ENCODE data around the gene ZBTB20.

ZBTB20 gene

DNA sequence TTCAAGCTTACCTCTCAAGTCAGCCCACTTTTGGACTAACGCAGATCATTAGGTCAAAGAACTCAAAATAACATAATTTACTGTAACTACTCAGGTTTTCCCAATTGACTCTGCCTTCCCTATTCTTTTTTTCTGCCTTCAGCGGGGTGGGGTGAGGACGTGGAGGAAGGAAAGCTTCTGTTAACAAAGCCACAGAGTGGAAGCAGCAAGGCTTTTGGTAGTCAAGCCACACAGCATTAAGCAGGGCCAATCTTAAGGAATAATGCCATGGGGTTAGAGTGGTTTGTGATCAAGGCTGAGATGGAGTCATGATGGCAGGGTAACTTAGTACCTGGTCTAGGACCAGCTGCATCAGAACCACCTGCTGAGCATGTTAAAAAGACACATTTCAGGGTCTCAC, 575.7 kb downstream of the ZBTB20 start:
- H3K4me1 Mint-ChIP-seq (ENCODE audit: low read depth): peaks cover 2% of the 10 kb centered on the region
- no peaks in the 10 kb centered on the region for H3K27me3 Mint-ChIP-seq (ENCODE audit: low read depth)
- no peak overlapping the region for H3K4me3 Mint-ChIP-seq
- no peak for DNase-seq (ENCODE audit: low spot score)
- no peaks in the 10 kb centered on the region for H3K36me3 Mint-ChIP-seq (ENCODE audit: low read depth)
- no peak overlapping the region for H3K27ac Mint-ChIP-seq
- no peaks in the 10 kb centered on the region for H3K9me3 Mint-ChIP-seq

DNA sequence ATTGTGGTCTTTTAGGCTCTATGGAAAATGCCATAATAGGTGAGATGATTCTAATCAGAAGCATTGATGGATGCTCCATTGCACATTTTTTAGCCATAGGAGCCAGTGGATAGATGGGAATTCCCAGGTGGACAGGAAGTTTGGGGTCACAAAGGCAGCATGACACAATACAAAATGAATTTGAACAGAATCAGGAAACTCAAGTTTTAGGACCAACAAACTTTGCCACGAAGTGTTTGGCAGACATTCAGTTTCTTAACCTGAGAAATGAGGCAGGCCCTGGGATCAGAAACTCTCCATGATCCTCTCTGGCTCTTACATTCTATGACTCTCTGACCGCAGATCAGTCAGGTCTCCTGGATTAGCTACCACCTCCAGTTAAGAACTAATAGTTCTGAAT, 577.9 kb downstream of the ZBTB20 start:
- Mint-ChIP-seq H3K36me3 (ENCODE audit: low read depth) (no peaks in the 10 kb centered on the region), H3K27me3 (ENCODE audit: low read depth) (no peaks in the 10 kb centered on the region), H3K9me3 (no peaks in the 10 kb centered on the region), H3K4me1 (ENCODE audit: low read depth) (peaks cover 2% of the 10 kb centered on the region), H3K27ac (no peak overlapping the region), H3K4me3 (no peak overlapping the region)
- DNase-seq (ENCODE audit: low spot score): no peak

DNA sequence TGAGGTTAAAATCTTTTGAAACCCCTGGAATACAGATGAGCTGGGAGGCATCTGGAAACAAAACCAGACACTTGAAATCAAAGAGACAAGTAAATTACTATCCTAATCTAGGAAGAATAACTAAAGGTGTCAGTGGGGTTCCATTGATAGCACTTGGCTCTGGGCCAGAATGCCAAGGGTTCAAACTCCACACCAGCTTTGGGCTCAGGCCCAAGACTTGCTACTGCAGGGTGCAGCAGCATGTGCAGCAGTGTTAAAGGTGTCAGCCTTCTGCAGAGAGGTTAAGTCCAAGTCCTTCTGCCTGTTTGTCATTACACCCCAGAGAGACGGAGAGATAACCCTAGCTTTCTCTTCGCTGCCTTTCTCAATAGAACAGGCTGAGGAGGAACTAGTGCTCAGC, 579.3 kb downstream of the ZBTB20 start:
- Mint-ChIP-seq H3K36me3 (ENCODE audit: low read depth) (no peaks in the 10 kb centered on the region), H3K4me3 (no peak overlapping the region), H3K27ac (no peak overlapping the region), H3K27me3 (ENCODE audit: low read depth) (no peaks in the 10 kb centered on the region), H3K4me1 (ENCODE audit: low read depth) (peaks cover 2% of the 10 kb centered on the region), H3K9me3 (no peaks in the 10 kb centered on the region)
- DNase-seq (ENCODE audit: low spot score): no peak

DNA sequence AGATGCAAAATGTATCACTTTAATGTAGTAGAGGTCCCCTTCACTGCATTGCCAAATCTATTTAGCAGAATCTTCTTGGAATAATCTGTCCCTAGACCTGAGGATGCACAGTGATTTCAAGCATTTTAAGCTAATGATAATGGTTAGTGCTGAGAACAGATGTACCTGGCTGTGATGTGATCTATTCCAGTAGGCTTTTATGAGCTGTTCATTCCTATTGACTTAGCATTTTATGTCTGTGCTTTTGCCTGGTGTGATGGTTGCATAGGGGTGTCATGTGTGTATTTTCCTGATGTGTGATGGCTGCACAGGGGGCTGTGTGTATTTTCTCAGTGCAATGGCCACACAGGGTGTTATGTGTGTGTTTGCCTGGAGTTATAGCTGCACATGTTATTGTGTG, 580.3 kb downstream of the ZBTB20 start:
- peaks cover 2% of the 10 kb centered on the region for H3K4me1 Mint-ChIP-seq (ENCODE audit: low read depth)
- H3K9me3 Mint-ChIP-seq: no peaks in the 10 kb centered on the region
- H3K27me3 Mint-ChIP-seq (ENCODE audit: low read depth): no peaks in the 10 kb centered on the region
- H3K36me3 Mint-ChIP-seq (ENCODE audit: low read depth): no peaks in the 10 kb centered on the region
- no peak for DNase-seq (ENCODE audit: low spot score)
- no peak overlapping the region for H3K27ac Mint-ChIP-seq
- H3K4me3 Mint-ChIP-seq: no peak overlapping the region

DNA sequence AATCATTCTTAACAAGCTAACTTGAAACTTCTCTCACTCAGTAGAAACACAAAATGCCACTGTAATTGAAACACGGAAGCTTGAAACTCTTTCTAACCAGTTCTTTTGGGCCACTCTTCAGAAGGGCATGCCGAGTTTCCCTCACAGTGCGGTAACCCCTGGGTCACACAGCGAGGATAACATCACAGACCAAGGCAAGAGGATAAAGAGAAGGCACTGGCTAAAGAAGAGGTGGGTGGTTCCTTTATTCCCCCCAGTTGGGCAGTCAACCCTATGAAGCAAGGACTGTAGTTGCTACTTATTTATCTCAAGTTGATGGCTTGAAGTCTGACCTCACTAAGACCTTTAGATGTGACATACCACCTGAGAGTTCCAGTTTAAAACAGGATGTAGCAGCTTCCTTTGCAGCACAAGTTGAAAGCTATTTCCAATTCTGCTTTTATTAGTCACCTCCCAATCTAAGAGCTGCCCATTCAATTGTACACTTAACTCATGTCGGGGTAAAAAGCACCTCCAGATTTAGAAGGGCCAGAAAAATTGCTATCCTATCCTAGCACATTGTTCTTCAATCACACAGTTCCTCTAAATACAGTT, 580.8 kb downstream of the ZBTB20 start:
- H3K27me3 Mint-ChIP-seq (ENCODE audit: low read depth): no peaks in the 10 kb centered on the region
- H3K4me1 Mint-ChIP-seq (ENCODE audit: low read depth): peaks cover 2% of the 10 kb centered on the region
- no peak overlapping the region for H3K4me3 Mint-ChIP-seq
- no peak for DNase-seq (ENCODE audit: low spot score)
- H3K27ac Mint-ChIP-seq: no peak overlapping the region
- H3K36me3 Mint-ChIP-seq (ENCODE audit: low read depth): no peaks in the 10 kb centered on the region
- H3K9me3 Mint-ChIP-seq: no peaks in the 10 kb centered on the region

DNA sequence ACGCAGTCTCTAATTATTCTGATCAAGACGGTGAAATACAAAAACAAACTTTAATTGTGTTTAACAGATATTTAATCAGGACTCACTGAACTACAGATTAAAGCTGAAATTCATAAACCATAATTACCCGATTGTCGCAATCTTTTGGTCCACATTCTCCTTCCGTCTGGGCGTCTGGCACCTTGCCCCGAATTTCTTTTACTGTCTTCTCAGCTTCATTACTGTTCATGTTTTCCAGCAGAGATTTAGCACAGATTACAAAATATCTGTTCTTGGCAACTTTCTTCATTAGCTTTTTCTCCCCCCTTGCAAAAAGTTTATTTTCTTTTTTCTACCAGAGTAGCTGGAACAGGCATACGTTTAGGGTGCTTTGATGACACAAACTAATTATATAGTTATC, 581.9 kb downstream of the ZBTB20 start:
- H3K4me3 Mint-ChIP-seq: no peak overlapping the region
- H3K4me1 Mint-ChIP-seq (ENCODE audit: low read depth): peaks cover 2% of the 10 kb centered on the region
- H3K27me3 Mint-ChIP-seq (ENCODE audit: low read depth): no peaks in the 10 kb centered on the region
- DNase-seq (ENCODE audit: low spot score): no peak
- no peak overlapping the region for H3K27ac Mint-ChIP-seq
- no peaks in the 10 kb centered on the region for H3K36me3 Mint-ChIP-seq (ENCODE audit: low read depth)
- H3K9me3 Mint-ChIP-seq: no peaks in the 10 kb centered on the region

DNA sequence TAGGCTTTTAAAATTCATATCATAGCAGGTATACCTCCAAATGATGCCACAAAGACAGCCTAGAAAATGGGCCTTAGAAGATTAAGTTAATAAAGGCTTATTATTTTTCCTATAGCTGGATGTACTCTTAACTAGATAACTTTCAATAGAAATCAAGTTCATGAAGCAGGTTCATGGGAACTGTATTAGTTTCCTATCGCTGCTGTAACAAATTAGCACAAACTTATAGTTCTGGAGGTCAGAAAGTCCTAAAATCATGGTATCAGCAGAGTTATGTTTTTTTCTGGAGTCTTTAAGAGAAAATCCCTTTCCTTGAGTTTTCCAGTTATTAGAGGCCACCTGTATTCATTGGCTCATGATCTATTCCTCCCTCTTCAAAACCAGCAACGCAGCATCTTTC, 583.4 kb downstream of the ZBTB20 start:
- no peaks in the 10 kb centered on the region for H3K9me3 Mint-ChIP-seq
- DNase-seq (ENCODE audit: low spot score): no peak

DNA sequence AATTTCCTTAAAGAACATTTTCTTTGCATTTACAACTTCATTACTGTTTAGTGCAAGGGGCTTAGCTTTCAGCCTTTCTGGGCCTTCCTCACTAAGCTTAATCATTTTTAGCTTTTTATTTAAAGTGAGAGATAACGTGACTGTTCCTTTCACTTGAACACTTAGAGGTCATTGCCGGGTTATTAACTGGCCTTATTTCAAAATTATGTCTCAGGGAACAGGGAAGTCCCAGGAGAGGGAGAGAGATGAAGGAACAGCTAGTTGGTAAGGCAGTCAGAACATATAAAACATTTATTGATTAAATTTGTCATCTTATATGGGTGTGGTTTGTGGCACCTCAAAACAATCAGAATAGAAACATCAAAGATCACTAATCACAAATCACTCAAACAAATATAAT, 584.5 kb downstream of the ZBTB20 start:
- H3K4me1 Mint-ChIP-seq (ENCODE audit: low read depth): peaks cover 2% of the 10 kb centered on the region
- H3K4me3 Mint-ChIP-seq: no peak overlapping the region
- H3K27me3 Mint-ChIP-seq (ENCODE audit: low read depth): no peaks in the 10 kb centered on the region
- no peaks in the 10 kb centered on the region for H3K9me3 Mint-ChIP-seq
- no peak for DNase-seq (ENCODE audit: low spot score)
- H3K27ac Mint-ChIP-seq: no peak overlapping the region
- H3K36me3 Mint-ChIP-seq (ENCODE audit: low read depth): no peaks in the 10 kb centered on the region

More for the DNA sequence above, 583.4 kb downstream of the ZBTB20 start:
- no peak overlapping the region for H3K27ac Mint-ChIP-seq
- no peaks in the 10 kb centered on the region for H3K27me3 Mint-ChIP-seq (ENCODE audit: low read depth)
- H3K4me3 Mint-ChIP-seq: no peak overlapping the region
- peaks cover 2% of the 10 kb centered on the region for H3K4me1 Mint-ChIP-seq (ENCODE audit: low read depth)
- H3K36me3 Mint-ChIP-seq (ENCODE audit: low read depth): no peaks in the 10 kb centered on the region

DNA sequence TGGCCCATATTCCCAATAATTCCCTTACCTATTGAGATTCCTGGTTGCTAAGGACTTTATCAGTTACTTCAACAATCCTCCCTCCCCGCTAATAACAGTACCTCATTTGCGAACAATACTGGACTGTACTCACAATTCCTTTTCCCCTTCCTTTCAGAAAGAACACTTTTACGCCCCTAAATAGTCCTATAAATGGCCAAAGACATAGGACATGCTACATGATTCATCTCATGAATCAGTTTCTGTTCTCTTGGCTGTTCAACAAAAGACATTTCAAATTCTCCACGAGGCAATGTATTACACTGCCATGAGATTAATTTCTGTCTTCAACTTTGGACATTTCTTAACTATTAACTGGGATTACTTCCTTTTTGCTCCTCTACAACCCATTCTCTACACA, 588.8 kb downstream of the ZBTB20 start:
- H3K36me3 Mint-ChIP-seq (ENCODE audit: low read depth): no peaks in the 10 kb centered on the region
- no peaks in the 10 kb centered on the region for H3K4me1 Mint-ChIP-seq (ENCODE audit: low read depth)
- H3K4me3 Mint-ChIP-seq: no peak overlapping the region
- H3K9me3 Mint-ChIP-seq: no peaks in the 10 kb centered on the region
- no peaks in the 10 kb centered on the region for H3K27me3 Mint-ChIP-seq (ENCODE audit: low read depth)
- DNase-seq (ENCODE audit: low spot score): no peak
- H3K27ac Mint-ChIP-seq: no peak overlapping the region

DNA sequence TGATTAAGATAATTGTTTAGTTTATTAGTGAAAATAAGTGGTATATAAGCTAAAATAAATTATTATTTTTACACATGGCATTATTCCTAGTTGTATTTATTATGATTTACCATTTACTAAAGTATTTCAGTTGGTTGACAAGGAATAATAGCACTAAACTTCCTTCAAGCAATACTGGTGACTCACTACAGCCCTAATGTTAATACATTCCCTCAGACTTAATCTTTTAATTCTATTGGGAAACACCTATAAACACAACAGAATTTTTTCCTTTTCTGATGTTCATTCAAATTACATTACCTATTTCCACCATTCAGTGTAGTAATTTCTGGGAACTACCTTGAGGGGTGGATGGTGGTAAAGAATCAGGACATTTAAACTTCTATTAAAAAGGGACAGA, 589.3 kb downstream of the ZBTB20 start:
- Mint-ChIP-seq H3K27ac (no peak overlapping the region), H3K4me3 (no peak overlapping the region), H3K4me1 (ENCODE audit: low read depth) (no peaks in the 10 kb centered on the region), H3K36me3 (ENCODE audit: low read depth) (no peaks in the 10 kb centered on the region), H3K27me3 (ENCODE audit: low read depth) (no peaks in the 10 kb centered on the region), H3K9me3 (no peaks in the 10 kb centered on the region)
- DNase-seq (ENCODE audit: low spot score): no peak

DNA sequence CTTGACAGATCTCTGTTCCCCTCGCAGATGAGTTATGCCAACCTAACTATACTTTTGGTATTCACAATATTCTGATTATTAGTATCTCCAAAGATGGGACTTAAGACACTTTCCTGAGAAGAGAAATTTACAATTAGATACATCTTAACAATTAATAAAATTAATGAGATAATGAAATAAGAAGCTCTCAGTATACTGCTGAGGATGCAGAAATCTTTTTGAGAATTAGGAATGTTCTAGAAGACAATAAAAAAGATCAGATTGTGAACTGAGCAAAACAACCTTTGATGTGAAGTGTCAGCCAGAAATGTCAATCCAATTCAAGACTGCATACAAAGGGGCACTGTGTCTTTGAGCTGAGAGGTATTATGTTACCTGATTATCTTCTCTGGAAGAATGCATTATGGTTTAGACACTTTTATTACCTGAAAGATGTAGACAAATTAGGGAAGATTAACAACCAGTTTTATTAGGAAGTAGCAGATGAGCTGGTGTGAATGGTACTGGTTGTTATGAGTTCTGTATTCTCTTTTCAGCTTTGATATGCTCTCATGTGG, 590.4 kb downstream of the ZBTB20 start:
- no peak for DNase-seq (ENCODE audit: low spot score)
- H3K9me3 Mint-ChIP-seq: no peaks in the 10 kb centered on the region
- H3K4me3 Mint-ChIP-seq: no peak overlapping the region
- no peaks in the 10 kb centered on the region for H3K4me1 Mint-ChIP-seq (ENCODE audit: low read depth)
- no peaks in the 10 kb centered on the region for H3K27me3 Mint-ChIP-seq (ENCODE audit: low read depth)
- H3K27ac Mint-ChIP-seq: no peak overlapping the region
- no peaks in the 10 kb centered on the region for H3K36me3 Mint-ChIP-seq (ENCODE audit: low read depth)

DNA sequence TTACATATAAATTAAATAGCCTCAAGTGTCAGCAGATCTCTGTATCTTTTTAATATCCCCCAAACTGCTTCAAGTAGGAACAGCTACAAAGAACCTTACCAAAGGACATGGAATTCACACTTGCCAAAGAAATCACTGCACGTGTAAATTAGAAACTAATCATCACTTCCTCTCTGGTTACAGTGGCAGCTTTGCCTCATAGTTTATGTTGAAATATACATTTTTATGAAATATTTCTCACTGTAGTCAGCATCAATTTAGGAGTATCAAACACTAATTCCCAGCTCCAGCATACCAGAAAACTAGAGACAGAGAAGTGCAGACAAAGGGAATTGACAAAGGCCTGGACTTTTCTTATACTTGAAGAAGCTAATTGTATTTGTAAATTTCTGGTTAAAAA, 592.4 kb downstream of the ZBTB20 start:
- Mint-ChIP-seq H3K27me3 (ENCODE audit: low read depth) (no peaks in the 10 kb centered on the region), H3K9me3 (no peaks in the 10 kb centered on the region), H3K4me1 (ENCODE audit: low read depth) (no peaks in the 10 kb centered on the region), H3K4me3 (no peak overlapping the region), H3K36me3 (ENCODE audit: low read depth) (no peaks in the 10 kb centered on the region), H3K27ac (no peak overlapping the region)
- no peak for DNase-seq (ENCODE audit: low spot score)

DNA sequence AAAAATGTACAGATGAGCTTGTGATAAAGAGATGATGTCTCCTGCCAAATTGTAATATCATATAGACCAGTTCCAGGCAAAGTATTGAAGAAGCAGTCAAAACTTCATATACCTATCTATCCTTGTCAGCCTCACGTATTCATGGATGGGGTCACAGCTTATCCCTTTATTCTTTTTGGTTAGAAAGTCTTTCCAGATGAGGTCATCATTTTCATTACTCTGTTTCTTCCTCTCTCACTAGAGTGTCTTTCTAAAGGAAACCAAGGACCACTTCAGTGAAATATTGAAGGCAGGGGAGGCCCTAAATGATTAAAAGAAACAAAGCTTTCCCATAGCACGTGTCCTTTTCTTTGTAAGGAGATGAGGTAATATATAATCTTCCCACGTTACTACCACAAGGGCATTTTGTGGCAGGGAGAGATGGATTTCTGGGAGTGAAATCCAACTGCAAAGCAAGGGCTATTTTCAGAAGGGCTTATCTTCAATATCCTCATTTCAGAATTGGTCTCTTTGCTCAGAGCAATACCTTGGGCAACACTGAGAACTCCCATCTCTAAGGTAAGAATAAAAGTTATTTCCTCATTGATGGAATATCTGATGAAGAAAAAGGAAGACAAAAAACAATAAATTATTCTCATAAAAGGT, 593.0 kb downstream of the ZBTB20 start:
- Mint-ChIP-seq H3K27ac (no peak overlapping the region), H3K9me3 (no peaks in the 10 kb centered on the region), H3K36me3 (ENCODE audit: low read depth) (no peaks in the 10 kb centered on the region), H3K4me1 (ENCODE audit: low read depth) (no peaks in the 10 kb centered on the region), H3K27me3 (ENCODE audit: low read depth) (no peaks in the 10 kb centered on the region), H3K4me3 (no peak overlapping the region)
- no peak for DNase-seq (ENCODE audit: low spot score)

DNA sequence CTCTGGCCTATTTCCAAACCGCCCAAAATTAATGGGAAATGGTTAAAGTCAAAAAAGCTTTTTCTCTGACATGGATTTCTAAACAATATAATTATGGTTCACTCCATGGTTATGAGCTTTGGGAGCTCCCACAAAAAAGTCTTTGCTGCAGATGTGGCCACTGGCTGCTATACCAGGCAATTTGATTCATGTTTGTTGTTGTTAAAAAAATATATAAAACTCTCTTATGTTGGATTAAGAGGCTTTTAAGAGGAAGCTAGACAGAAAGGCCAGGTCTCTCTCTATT, 594.6 kb downstream of the ZBTB20 start:
- Mint-ChIP-seq H3K36me3 (ENCODE audit: low read depth) (no peaks in the 10 kb centered on the region), H3K9me3 (no peaks in the 10 kb centered on the region), H3K4me3 (no peak overlapping the region), H3K27me3 (ENCODE audit: low read depth) (no peaks in the 10 kb centered on the region), H3K4me1 (ENCODE audit: low read depth) (no peaks in the 10 kb centered on the region), H3K27ac (no peak overlapping the region)
- no peak for DNase-seq (ENCODE audit: low spot score)

All from T-helper 2 cell treated with Interferon-gamma antibody and Interleukin-4, amounts not matched to agents 5 μg/mL and 100 μg/mL, for 36 hours (primary cell).